Cerebellar cortex (tissue), 1 donor: ENCODE data around the gene PDZD8.

Experiments used
- DNase-seq: peaks from one replicate; pipeline ENCODE4 v3.0.0-alpha.2; 2015; ENCODE audit warnings: low spot score

Gene PDZD8

GRCh38 chr10:117391436-117392205 lies 16.4 kb upstream of the PDZD8 start:
- DNase-seq = no peak

DNA sequence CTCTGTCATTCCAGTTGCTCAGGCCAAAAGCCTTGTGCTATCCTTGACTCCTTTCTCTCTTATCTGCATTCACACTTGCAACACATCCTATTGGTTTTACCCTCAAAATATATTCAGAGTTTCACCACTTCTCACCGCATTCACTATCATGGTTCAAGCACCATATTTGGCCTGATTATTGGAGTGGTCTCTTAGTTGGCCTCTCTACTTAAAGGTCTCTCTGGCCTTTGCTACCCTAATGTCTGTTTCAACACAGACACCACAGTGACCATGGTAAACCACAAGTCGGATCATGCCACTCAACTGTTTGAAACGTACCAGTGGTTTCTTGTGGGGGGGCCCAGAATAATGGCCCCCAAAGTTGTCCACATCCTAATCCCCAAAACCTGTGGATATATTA lies 15.2 kb upstream of the PDZD8 start:
- DNase-seq = no peak

- no peak for DNase-seq
Measured at GRCh38 chr10:117386805-117387204, 11.6 kb upstream of the PDZD8 start.

DNA sequence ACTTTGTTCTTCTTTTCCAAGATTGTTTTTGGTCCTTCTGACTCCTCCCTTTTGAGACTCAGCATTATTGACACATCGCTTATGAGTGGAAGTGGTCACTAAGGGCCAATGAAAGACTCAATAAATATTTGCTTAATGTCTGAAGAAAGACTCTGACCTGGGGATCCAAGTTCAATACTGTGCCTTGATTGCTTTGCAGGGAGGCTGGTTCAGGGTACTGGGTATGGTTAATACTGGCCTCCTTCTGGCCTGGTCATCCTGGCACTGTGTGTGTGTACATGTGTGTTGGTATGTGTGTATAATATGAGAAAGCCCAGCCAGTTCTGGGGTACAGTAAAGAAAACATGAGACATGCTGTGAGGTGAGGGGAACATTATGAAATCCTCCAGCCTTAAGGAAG lies 7.6 kb upstream of the PDZD8 start:
- no peak for DNase-seq

- DNase-seq = no peak
Measured at GRCh38 chr10:117374506-117375359, 507 bp downstream of the PDZD8 start.

DNA sequence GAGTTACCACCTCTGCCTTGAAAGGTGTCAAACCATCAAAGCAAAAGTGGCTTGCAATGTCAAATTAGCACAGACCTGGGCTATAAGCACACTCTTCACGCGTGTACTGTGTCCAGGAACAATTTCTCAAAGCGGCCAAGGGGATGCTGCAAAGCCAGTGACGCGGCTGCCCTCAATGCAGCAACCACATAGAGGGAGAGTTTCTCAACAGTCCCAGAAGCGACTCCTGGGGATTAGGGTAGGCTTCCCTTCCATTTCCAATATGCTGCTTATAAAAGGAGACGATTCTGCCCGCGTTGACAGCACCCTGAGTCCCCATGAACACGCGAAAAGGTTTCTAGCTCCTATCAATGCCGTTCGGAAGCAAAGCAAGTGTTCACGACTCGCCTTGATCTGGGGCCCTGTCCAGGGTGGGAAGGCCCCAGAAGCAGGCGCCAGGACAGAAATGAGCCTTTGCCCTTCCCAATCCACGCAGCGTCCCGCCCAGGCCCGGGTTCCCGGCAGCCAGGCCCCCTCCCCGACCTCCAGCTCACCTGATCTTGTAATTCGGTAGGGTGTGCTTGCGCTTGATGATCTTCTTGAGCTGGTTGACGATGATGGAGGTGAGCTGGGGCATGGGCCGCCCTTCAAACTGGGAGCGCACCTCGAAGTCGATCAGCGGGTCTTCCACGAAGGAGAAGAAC lies 1.3 kb downstream of the PDZD8 start:
- DNase-seq = peak; percentile 57

DNA sequence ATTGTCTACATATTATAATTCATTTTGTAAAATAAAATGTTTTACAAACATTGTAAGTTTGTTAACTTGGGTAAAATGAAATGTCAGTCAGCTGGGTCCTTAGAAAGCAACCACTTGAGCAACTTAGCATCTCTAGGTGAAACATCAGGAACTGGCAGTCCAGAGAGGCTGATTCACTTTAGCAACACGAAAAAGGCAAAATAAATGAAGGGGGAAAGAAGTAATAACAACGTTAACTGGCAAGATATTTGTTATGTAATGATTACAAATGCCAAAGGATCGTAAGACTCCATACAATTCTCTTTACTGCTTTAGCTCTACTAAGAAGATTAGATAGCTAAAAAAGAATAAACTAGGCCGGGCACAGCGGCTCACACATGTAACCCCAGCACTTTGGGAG lies 5.0 kb downstream of the PDZD8 start:
- DNase-seq = no peak

GRCh38 chr10:117367718-117368117 lies 7.5 kb downstream of the PDZD8 start:
- DNase-seq = no peak

- no peak for DNase-seq
Measured at GRCh38 chr10:117366741-117367140, 8.5 kb downstream of the PDZD8 start.

DNA sequence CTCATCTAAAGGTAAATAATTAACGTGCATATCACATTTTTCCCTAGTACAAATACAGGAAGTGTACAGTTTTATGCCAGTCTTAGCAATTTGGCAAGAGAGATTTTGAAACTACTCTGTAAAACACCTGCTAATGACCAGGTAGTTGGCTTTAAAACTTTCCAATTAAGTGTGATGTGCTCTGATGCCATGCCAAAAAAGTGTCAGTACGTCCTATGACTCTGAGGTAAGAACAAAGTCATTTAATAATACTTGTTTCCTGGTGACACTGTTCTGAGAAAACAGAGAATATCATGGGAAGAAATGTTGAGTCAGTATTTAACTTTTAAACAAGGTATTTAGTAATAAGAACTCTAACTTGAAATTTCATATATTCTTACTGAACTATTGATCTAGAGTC lies 9.6 kb downstream of the PDZD8 start:
- no peak for DNase-seq

DNA sequence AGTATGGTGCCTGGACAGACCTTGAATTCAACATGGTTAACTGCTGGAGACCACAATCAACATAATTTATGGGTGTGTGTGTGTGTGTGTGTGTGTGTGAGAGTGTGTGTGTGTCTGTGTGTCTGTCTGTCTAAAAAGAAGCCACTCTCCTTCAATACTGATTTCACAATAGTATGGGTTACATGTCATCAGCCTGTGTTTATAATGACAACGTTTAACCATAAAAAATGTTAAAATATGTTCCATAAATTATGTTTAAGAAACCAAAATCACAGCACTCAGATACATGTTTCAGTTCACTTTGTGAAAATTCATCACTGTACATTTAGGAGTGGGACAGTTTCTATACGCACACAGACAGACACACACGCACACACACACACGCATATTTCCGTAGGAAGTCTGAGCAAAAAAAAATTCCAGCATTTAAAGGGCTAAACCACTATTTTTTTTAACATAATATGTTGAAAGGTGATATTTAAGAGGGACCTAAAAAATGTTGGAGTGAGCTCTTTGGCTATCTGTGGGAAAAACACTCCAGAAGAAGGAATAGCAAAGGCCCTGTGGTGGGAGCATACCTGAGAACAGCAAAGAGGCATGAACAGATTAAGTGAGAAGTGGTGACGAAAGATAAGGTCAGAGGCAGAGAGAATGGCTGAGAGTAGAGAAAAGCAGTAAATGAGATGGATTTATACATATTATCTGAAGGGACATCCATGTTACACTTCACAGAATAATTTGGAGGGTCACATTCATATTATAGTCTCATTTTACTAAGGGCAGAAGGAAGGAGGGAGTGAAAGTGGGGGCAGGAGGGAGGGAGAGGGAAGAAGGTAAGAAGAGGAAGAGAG lies 10.9 kb downstream of the PDZD8 start:
- no peak for DNase-seq

- no peak for DNase-seq
Measured at GRCh38 chr10:117363028-117363427, 12.2 kb downstream of the PDZD8 start.

GRCh38 chr10:117362313-117362712 lies 12.9 kb downstream of the PDZD8 start:
- DNase-seq = no peak

DNA sequence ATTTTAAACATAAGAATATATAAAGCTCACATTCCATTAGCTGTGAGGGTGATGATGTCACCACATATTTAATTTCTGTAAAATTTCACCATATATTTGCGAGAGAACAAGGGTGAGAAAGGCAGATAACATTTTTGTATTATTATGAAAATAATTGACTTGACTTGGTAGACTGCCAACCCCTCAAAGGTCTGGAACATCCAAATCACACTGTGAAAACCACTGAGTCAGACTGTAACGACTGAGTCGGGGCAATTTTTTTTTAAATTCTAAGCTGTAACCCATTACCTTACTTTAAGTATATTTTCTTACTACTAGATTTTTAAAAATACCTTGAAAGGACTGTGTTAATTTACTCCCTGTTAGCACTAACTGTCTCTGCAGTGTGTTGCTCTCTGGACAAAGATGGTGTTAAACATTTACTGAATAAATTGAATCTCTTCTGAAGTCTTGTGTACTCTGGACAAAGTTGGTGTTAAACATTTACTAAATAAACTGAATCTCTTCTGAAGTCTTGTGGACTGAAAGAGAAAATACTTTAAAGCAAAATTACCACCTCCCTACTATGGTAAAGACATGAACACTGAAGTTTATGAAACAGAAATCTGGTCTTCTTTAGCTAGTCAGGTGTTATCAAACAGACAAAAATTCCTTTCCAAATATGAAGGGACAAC lies 14.1 kb downstream of the PDZD8 start:
- DNase-seq = no peak

GRCh38 chr10:117360016-117360415 lies 15.2 kb downstream of the PDZD8 start:
- no peak for DNase-seq

GRCh38 chr10:117355072-117355471 lies 20.2 kb downstream of the PDZD8 start:
- DNase-seq = no peak

DNA sequence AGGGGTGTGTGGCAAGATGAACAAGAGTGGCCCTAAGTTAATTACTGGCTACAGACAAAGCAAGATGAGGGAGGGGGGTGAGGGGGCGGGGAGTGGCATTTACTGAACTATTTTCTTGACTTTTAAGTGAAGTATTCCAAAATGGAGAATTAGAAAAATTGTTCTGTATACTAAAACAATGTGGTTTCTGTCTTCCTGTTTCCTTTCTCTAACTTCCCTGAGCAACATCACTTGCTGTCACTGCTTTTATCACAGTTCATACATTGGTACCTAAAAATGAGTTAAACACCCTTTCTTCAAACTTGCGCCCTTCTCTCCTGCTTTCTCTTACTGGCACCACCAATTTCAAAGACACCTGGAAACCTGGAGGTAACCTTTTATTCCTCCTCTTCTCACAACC lies 21.6 kb downstream of the PDZD8 start:
- DNase-seq = no peak

DNA sequence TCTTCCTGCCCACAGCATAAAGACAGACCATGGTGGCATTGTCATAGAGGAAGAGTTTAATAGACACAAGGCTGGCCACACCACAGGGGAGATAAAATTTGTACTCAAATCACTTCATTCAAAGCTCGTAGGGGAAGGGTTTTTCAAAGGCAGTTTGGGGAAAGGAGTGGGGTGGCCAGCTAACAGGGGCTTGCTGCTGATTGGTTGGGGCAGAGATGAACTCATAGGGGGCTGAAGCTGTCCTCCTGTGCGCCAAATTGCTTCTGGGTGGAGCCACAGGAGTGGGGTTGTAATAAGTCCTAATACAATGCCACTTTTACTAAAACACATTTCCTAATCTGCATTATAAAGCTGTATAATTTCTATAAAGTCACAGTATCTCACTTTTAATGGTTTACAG lies 22.5 kb downstream of the PDZD8 start:
- DNase-seq = no peak

GRCh38 chr10:117351996-117352395 lies 23.2 kb downstream of the PDZD8 start:
- no peak for DNase-seq

GRCh38 chr10:117351558-117351957 lies 23.7 kb downstream of the PDZD8 start:
- DNase-seq = no peak

GRCh38 chr10:117350909-117351308 lies 24.3 kb downstream of the PDZD8 start:
- DNase-seq = no peak
